H1 (cell line): ENCODE results near the gene BICD1. TPM values are rescaled to one million over a fixed set of nuclear protein-coding genes. Genes with fewer than 3 reads are reported as not detected.

Experiments used
- HDAC2 ChIP-seq, 2 experiments: fragments of 300-600 bp in 1 of 2; sonication (generic) in 1 of 2; IDR thresholded peaks; 2 replicates each; pipeline ENCODE4 v1.6.1; 2011 to 2012; ENCODE audit warnings: low read depth in 2 of 2, low read length in 2 of 2, mild to moderate bottlenecking in 2 of 2, moderate library complexity in 2 of 2, borderline replicate concordance in 1 of 2, inconsistent platforms in 1 of 2
- NRF1 ChIP-seq: IDR thresholded peaks from 2 replicates; pipeline ENCODE4 v1.6.1; 2011; ENCODE audit warnings: mild to moderate bottlenecking, low read depth, low read length, improper control_type of control experiment
- SAP30 ChIP-seq: fragments of 300-600 bp; sonication (generic); IDR thresholded peaks from 2 replicates; pipeline ENCODE4 v1.7.1; 2012; ENCODE audit warnings: low read length, moderate library complexity, mild to moderate bottlenecking, inconsistent platforms; ENCODE audit not compliant: insufficient read depth, insufficient replicate concordance
- polyA plus RNA-seq, 7 experiments: library from polyadenylated mRNA; depleted of rRNA in 3 of 7; stranded (reverse) in 5 of 7; unstranded in 2 of 7; fragments of >200 nt in 5 of 7; fragments of 200-250 nt in 2 of 7; gene quantifications; 1 replicate in 5 of 7; 2 replicates in 1 of 7; 4 replicates in 1 of 7; pipeline versions ENCODE4 v1.2.1 to v1.2.3, GENCODE V29; 2011 to 2013; ENCODE audit warnings: missing spikeins in 2 of 7, mixed read lengths in 2 of 7
- total RNA-seq: library from RNA; stranded (reverse); fragmentation: NEBNext Ultra II Directional; extraction: Animal tissue kit (Norgen Biotek cat#: 25700); gene quantifications from 2 replicates; pipeline ENCODE4 v1.2.1, GENCODE V29; 2021

Gene BICD1
- total and polyA plus RNA-seq, 2 of the 8 experiments (the other 6 are each of a cell fraction or from before 2014, with no cell fraction given) = 34.1 to 58.4 TPM

GRCh38 chr12:32402946-32403345, 296.3 kb downstream of the BICD1 start (continued):
- no peak for TF ChIP-seq HDAC2 (IDR thresholded peaks at IDR 0.05; ENCODE audit: borderline replicate concordance in 1 of 2, low read depth in 2 of 2, low read length in 2 of 2)
- TF ChIP-seq SAP30 = no peak
- TF ChIP-seq NRF1 = no peak
